HCT116 (cell line): ENCODE measurements around the gene LDB2. TPM values are rescaled to one million over a fixed set of nuclear protein-coding genes. Genes with fewer than 3 reads are reported as not detected.

Source experiments
- ATAC-seq: fragments of 200-7000 bp; cut with Tn5 transposase; 2 replicates; pipeline ENCODE4 v1.9.1; 2020; ENCODE audit warnings: mild to moderate bottlenecking, moderate library complexity
- BruUV-seq: library from RNA; stranded (reverse); fragments of 400-500 nt; replicated peaks from 2 replicates; lab custom pipeline; 2021; lab: Mats Ljungman, UMichigan
- CTCF ChIA-PET: fragments of 300-600 bp; sonication (Branson Sonifier 250); formaldehyde crosslinking; loops from one replicate; lab custom pipeline; 2021; ENCODE audit warnings: antibody characterized with exemption; lab: Charles Lee
- POLR2A ChIA-PET: fragments of 300-600, 350-600 bp; sonication (Branson Sonifier 250); formaldehyde crosslinking; loops from one replicate; lab custom pipeline; 2021; ENCODE audit warnings: antibody characterized with exemption; lab: Charles Lee
- RAD21 ChIA-PET, 2 experiments: fragments of 300-600 bp; sonication (Branson Sonifier 250); formaldehyde crosslinking; loops; one replicate each; lab custom pipeline; 2023; ENCODE audit warnings: low total read pairs in 2 of 2; ENCODE audit not compliant: uncharacterized antibody in 2 of 2, unreplicated experiment in 2 of 2, low non-redundant PET in 1 of 2; lab: Charles Lee
- DNase-seq: peaks from one replicate; pipeline ENCODE4 v3.0.0-alpha.2; 2010; ENCODE audit warnings: low read depth, low spot score
- H2AFZ ChIP-seq: fragments of 200-600 bp; shearing (Covaris generic), sonication (generic); 2 replicates; pipeline ENCODE4 v1.6.1; 2017; ENCODE audit warnings: low read depth, mixed run types, mixed read lengths, antibody characterized with exemption, low read length; ENCODE audit not compliant: poor library complexity, severe bottlenecking
- H3K27ac ChIP-seq: 2 replicates; pipeline ENCODE4 v1.5.1; 2012; ENCODE audit warnings: low read depth, low read length
- H3K27me3 ChIP-seq: fragments of 200-600 bp; sonication (generic); 2 replicates; pipeline ENCODE4 v1.6.1; 2016; ENCODE audit warnings: mixed run types, low read length, mixed read lengths; ENCODE audit not compliant: insufficient read depth
- H3K36me3 ChIP-seq, 2 experiments: fragments of 200-500 bp in 1 of 2; fragments of 200-600 bp in 1 of 2; sonication (Bioruptor generic) in 1 of 2; sonication (generic) in 1 of 2; 2 replicates each; pipeline versions ENCODE4 v1.5.1 to v1.6.1; 2014 to 2016; ENCODE audit warnings: low read length in 2 of 2, inconsistent platforms in 1 of 2, mixed read lengths in 1 of 2, mixed run types in 1 of 2; ENCODE audit not compliant: insufficient read depth in 2 of 2, control insufficient read depth in 1 of 2
- H3K4me1 ChIP-seq, 2 experiments: fragments of 200-600 bp in 1 of 2; sonication (generic) in 1 of 2; 2 replicates each; pipeline versions ENCODE4 v1.5.1 to v1.6.1; 2012 to 2017; ENCODE audit warnings: low read length in 2 of 2, inconsistent platforms in 1 of 2, mild to moderate bottlenecking in 1 of 2, mixed read lengths in 1 of 2, mixed run types in 1 of 2, moderate library complexity in 1 of 2; ENCODE audit not compliant: insufficient read depth in 2 of 2, control insufficient read depth in 1 of 2
- H3K4me2 ChIP-seq: fragments of 200-600 bp; sonication (generic); 2 replicates; pipeline ENCODE4 v1.6.1; 2017; ENCODE audit warnings: mixed run types, low read length, mixed read lengths
- H3K4me3 ChIP-seq, 2 experiments: fragments of 200-600 bp in 1 of 2; sonication (generic) in 1 of 2; replicated peaks in 1 of 2; 2 replicates each; pipeline ENCODE4 v1.5.1; 2011 to 2016; ENCODE audit warnings: low read length in 2 of 2, control low read depth in 1 of 2, low read depth in 1 of 2, mild to moderate bottlenecking in 1 of 2, mixed read lengths in 1 of 2, mixed run types in 1 of 2
- H3K79me2 ChIP-seq: fragments of 200-600 bp; sonication (generic); 2 replicates; pipeline ENCODE4 v1.6.1; 2017; ENCODE audit warnings: mild to moderate bottlenecking, mixed run types, low read length, moderate library complexity, mixed read lengths; ENCODE audit not compliant: insufficient read depth
- H3K9ac ChIP-seq: fragments of 200-600 bp; sonication (generic); 2 replicates; pipeline ENCODE4 v1.6.1; 2016; ENCODE audit warnings: low read length, mixed read lengths
- H3K9me2 ChIP-seq: fragments of 200-600 bp; sonication (generic), shearing (Covaris generic); 2 replicates; pipeline ENCODE4 v1.6.1; 2017; ENCODE audit warnings: mixed run types, mild to moderate bottlenecking, moderate library complexity; ENCODE audit not compliant: insufficient read depth
- H3K9me3 ChIP-seq, 2 experiments: fragments of 200-500 bp in 1 of 2; fragments of 200-600 bp in 1 of 2; sonication (Bioruptor generic) in 1 of 2; sonication (generic) in 1 of 2; 2 replicates each; pipeline ENCODE4 v1.6.1; 2014 to 2017; ENCODE audit warnings: low read length in 2 of 2, mixed read lengths in 2 of 2, inconsistent platforms in 1 of 2, low read depth in 1 of 2, mild to moderate bottlenecking in 1 of 2, mixed run types in 1 of 2, moderate library complexity in 1 of 2; ENCODE audit not compliant: control insufficient read depth in 1 of 2, insufficient read depth in 1 of 2
- H4K20me1 ChIP-seq: fragments of 200-600 bp; sonication (generic), shearing (Covaris generic); 2 replicates; pipeline ENCODE4 v1.6.1; 2017; ENCODE audit warnings: mixed run types, mild to moderate bottlenecking, moderate library complexity; ENCODE audit not compliant: insufficient read depth
- CBX3 ChIP-seq: IDR thresholded peaks from 2 replicates; pipeline ENCODE4 v1.6.1; 2012; ENCODE audit warnings: low read depth
- CTCF ChIP-seq, 3 experiments: fragments of 200-600 bp in 1 of 3; sonication (generic) in 1 of 3; IDR thresholded peaks in 2 of 3; conservative IDR thresholded peaks in 1 of 3; 2 replicates each; pipeline ENCODE4 v1.5.1; 2012 to 2017; ENCODE audit warnings: low read depth in 2 of 3, low read length in 2 of 3, antibody characterized with exemption in 1 of 3, borderline replicate concordance in 1 of 3, control low read depth in 1 of 3, mild to moderate bottlenecking in 1 of 3, mixed read lengths in 1 of 3, mixed run types in 1 of 3, moderate library complexity in 1 of 3; ENCODE audit not compliant: insufficient read depth in 1 of 3
- EGR1 ChIP-seq: IDR thresholded peaks from 2 replicates; pipeline ENCODE4 v1.6.1; 2012; ENCODE audit warnings: low read depth
- ELF1 ChIP-seq: IDR thresholded peaks from 2 replicates; pipeline ENCODE4 v1.6.1; 2012; ENCODE audit warnings: low read depth, borderline replicate concordance
- EZH2phosphoT487 ChIP-seq: fragments of 200-600 bp; IDR thresholded peaks from 2 replicates; pipeline ENCODE4 v1.6.1; 2018; ENCODE audit warnings: antibody characterized with exemption, borderline replicate concordance
- FOSL1 ChIP-seq: IDR thresholded peaks from 2 replicates; pipeline ENCODE4 v1.6.1; 2012; ENCODE audit warnings: low read depth
- JUND ChIP-seq: IDR thresholded peaks from 2 replicates; pipeline ENCODE4 v1.6.1; 2012
- RAD21 ChIP-seq: IDR thresholded peaks from 2 replicates; pipeline ENCODE4 v1.6.1; 2012; ENCODE audit warnings: low read depth, mild to moderate bottlenecking
- REST ChIP-seq: IDR thresholded peaks from 2 replicates; pipeline ENCODE4 v1.6.1; 2012; ENCODE audit warnings: low read depth
- SP1 ChIP-seq: IDR thresholded peaks from 2 replicates; pipeline ENCODE4 v1.6.1; 2012; ENCODE audit warnings: low read depth
- YY1 ChIP-seq: IDR thresholded peaks from 2 replicates; pipeline ENCODE4 v1.6.1; 2011; ENCODE audit warnings: low read length, low read depth, moderate library complexity, mild to moderate bottlenecking; ENCODE audit not compliant: insufficient replicate concordance; ENCODE audit errors: extremely low read depth
- ZFX ChIP-seq: fragments of 450-650 bp; IDR thresholded peaks from 2 replicates; pipeline ENCODE4 v1.6.1; 2017
- ZNF274 ChIP-seq: fragments of 200-500 bp; sonication (Bioruptor generic); IDR thresholded peaks from 2 replicates; pipeline ENCODE4 v1.6.1; 2014; ENCODE audit warnings: mild to moderate bottlenecking, low read depth, low read length, inconsistent platforms
- intact Hi-C: fragments of 100-400 bp; cut with micrococcal nuclease; formaldehyde crosslinking; loops from 2 replicates; pipeline ENCODE4 v1.10.0; 2022
- total RNA-seq: library from RNA; stranded (reverse); gene quantifications from one replicate; pipeline ENCODE4 v1.2.1, GENCODE V29; 2021; ENCODE audit not compliant: unreplicated experiment
- TF ChIP-seq, protein P1 (sequence below): IDR thresholded peaks from 2 replicates; pipeline ENCODE4 v1.6.1; 2012
- TF ChIP-seq, protein P2 (sequence below): IDR thresholded peaks from 2 replicates; pipeline ENCODE4 v1.6.1; 2012

The LDB2 gene
- total RNA-seq, 1 experiment from 2014 or later: 0.12 TPM

DNA sequence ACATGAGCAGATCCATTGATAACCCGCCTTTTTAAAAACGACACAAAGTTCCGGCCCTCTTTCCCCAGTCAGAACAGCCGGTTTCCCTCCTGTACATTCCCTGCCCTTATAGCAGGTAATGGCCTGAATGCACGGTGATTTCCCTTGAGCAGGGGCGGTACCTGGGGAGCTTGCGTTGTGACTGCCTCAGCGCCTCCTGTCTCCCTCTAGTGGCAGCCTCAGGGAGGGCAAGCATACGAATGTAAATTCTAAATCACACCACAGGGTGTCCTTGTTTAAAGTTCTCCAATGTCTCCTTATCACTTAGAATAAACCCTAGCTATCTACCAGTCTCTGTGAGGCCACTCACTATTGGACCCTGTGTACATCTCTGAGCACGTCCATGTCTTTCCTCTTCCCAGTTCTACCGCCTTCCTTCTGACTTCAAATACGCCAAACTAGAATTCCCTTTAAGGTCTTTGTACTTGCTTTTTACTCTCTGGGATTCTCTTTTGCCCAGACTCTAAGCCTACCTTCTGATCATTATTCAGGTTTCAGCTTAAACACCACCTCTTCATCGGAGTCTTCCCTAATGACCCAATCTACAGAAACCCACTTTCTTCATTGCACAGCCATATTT lies 18.4 kb upstream of the LDB2 start:
- TF ChIP-seq ZNF274 (no peak), CBX3 (peak; percentile 79; the same call in 1 of the 2 replicates), YY1 (no peak), EGR1 (no peak), SP1 (no peak), EZH2phosphoT487 (no peak), JUND (no peak), RAD21 (peak; percentile 75), ELF1 (no peak), REST (no peak), FOSL1 (no peak), ZFX (no peak), CTCF (IDR thresholded peaks at IDR 0.05 in 2 of 3, conservative IDR thresholded peaks at IDR 0.05 in 1 of 3; ENCODE audit: borderline replicate concordance in 1 of 3, insufficient read depth in 1 of 3, low read depth in 2 of 3, low read length in 2 of 3) (peak; percentile 97 to 98 (median 98))
- TF ChIP-seq, protein P1, sequence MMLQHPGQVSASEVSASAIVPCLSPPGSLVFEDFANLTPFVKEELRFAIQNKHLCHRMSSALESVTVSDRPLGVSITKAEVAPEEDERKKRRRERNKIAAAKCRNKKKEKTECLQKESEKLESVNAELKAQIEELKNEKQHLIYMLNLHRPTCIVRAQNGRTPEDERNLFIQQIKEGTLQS: no peak
- TF ChIP-seq, protein P2, sequence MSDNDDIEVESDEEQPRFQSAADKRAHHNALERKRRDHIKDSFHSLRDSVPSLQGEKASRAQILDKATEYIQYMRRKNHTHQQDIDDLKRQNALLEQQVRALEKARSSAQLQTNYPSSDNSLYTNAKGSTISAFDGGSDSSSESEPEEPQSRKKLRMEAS: peak; percentile 42
- TF ChIP-seq, all 23 proteins: peak for 4
- intact Hi-C loops: loop anchor here (1.0 to 10.0 kb wide), 4 partner anchors 198 to 626 kb away; no protein-coding TSS in a partner anchor
- no peaks in the 10 kb centered on the region for H3K4me1 ChIP-seq
- no peaks in the 10 kb centered on the region for H3K79me2 ChIP-seq
- no peak overlapping the region for H3K4me3 ChIP-seq
- no TSS peak for BruUV-seq
- H3K27me3 ChIP-seq: no peaks in the 10 kb centered on the region
- H3K9me3 ChIP-seq: no peaks in the 10 kb centered on the region
- peak; percentile 96 for ATAC-seq
- H3K9ac ChIP-seq: no peak overlapping the region
- ChIA-PET RAD21 (interaction anchor here (0.6 to 1.1 kb wide), 4 partner anchors 246 to 531 kb away, joined by 3 to 5 read pairs (median 4); no protein-coding TSS in a partner anchor), POLR2A (no interaction called here), CTCF (interaction anchor here (0.6 to 1.9 kb wide), 20 partner anchors 9 to 556 kb away, joined by 3 to 15 read pairs (median 5); partner anchors contain the start of gene LDB2)
- H3K36me3 ChIP-seq: no peaks in the 10 kb centered on the region
- H3K27ac ChIP-seq: no peak overlapping the region
- H4K20me1 ChIP-seq: no peaks in the 10 kb centered on the region
- peak; percentile 70 for DNase-seq
- H2AFZ ChIP-seq: no peak overlapping the region
- H3K4me2 ChIP-seq: no peak overlapping the region
- no peaks in the 10 kb centered on the region for H3K9me2 ChIP-seq
